B cell (primary cell): ENCODE data around the gene ATXN1. TPM values are rescaled to one million over a fixed set of nuclear protein-coding genes. Genes with fewer than 3 reads are reported as not detected.

Experiments used
- ATAC-seq: fragments of 200-7000 bp; cut with Tn5 transposase; one replicate; pipeline ENCODE4 v1.10.0; 2021; ENCODE audit warnings: low read depth, mild to moderate bottlenecking, moderate number of reproducible peaks, moderate library complexity
- CTCF ChIA-PET: fragments of 350-600 bp; sonication (Branson Sonifier 250); formaldehyde crosslinking; loops from one replicate; lab custom pipeline; 2021; ENCODE audit warnings: antibody characterized with exemption, inconsistent platforms; lab: Charles Lee
- POLR2A ChIA-PET: fragments of 350-600 bp; sonication (Branson Sonifier 250); formaldehyde crosslinking; loops from one replicate; lab custom pipeline; 2021; ENCODE audit warnings: antibody characterized with exemption; lab: Charles Lee
- DNase-seq: peaks from one replicate; pipeline ENCODE4 v3.0.0; 2013
- H2AFZ ChIP-seq: 2 replicates; pipeline ENCODE4 v1.6.1; 2012; ENCODE audit warnings: mild to moderate bottlenecking, low read depth, low read length; ENCODE audit not compliant: insufficient read depth, poor library complexity, severe bottlenecking
- H3K27ac ChIP-seq, 2 donors: 1 replicate in 1 of 2; 2 replicates in 1 of 2; pipeline ENCODE4 v1.5.1; 2012 to 2013; ENCODE audit warnings: low read length in 2 of 2, mild to moderate bottlenecking in 2 of 2, moderate library complexity in 1 of 2
- H3K27me3 ChIP-seq, 4 experiments: fragments of 200-600 bp in 1 of 4; sonication (generic) in 1 of 4; replicated peaks in 1 of 4; 1 replicate in 2 of 4; 2 replicates in 2 of 4; pipeline versions ENCODE4 v1.6.1 to v1.7.0; 2013 to 2016; ENCODE audit warnings: low read length in 3 of 4, mild to moderate bottlenecking in 2 of 4, mixed read lengths in 1 of 4, moderate library complexity in 1 of 4; ENCODE audit not compliant: insufficient read depth in 4 of 4, control insufficient read depth in 3 of 4; ENCODE audit errors: control extremely low read depth in 1 of 4
- H3K36me3 ChIP-seq, 2 experiments: replicated peaks in 1 of 2; 1 replicate in 1 of 2; 2 replicates in 1 of 2; pipeline versions ENCODE4 v1.6.1 to v1.7.1; 2013; ENCODE audit warnings: low read length in 1 of 2; ENCODE audit not compliant: insufficient read depth in 2 of 2, control insufficient read depth in 1 of 2; ENCODE audit errors: control extremely low read depth in 1 of 2, extremely low read depth in 1 of 2
- H3K4me1 ChIP-seq, 2 donors: fragments of 200-600 bp in 1 of 2; sonication (generic) in 1 of 2; 1 replicate in 1 of 2; 2 replicates in 1 of 2; pipeline versions ENCODE4 v1.5.1 to v1.6.1; 2013 to 2017; ENCODE audit warnings: low read length in 2 of 2; ENCODE audit not compliant: control insufficient read depth in 2 of 2, insufficient read depth in 2 of 2
- H3K4me2 ChIP-seq: replicated peaks from 2 replicates; pipeline ENCODE3; 2012; ENCODE audit warnings: mild to moderate bottlenecking, low read depth, low read length; ENCODE audit not compliant: poor library complexity, severe bottlenecking
- H3K4me3 ChIP-seq, 5 experiments: fragments of 200-600 bp in 1 of 5; sonication (generic) in 1 of 5; 1 replicate in 3 of 5; 2 replicates in 2 of 5; pipeline versions ENCODE4 v1.5.1 to v1.7.0; 2011 to 2016; ENCODE audit warnings: low read length in 4 of 5, mild to moderate bottlenecking in 4 of 5, low read depth in 2 of 5, control low read depth in 1 of 5, moderate library complexity in 1 of 5; ENCODE audit not compliant: insufficient read depth in 1 of 5; ENCODE audit errors: control extremely low read depth in 1 of 5, extremely low read depth in 1 of 5
- H3K79me2 ChIP-seq: fragments of 200-600 bp; sonication (generic); one replicate; pipeline ENCODE4 v1.6.0; 2016; ENCODE audit warnings: low read length; ENCODE audit not compliant: control insufficient read depth, insufficient read depth
- H3K9ac ChIP-seq: fragments of 200-600 bp; sonication (generic); 2 replicates; pipeline ENCODE4 v1.6.1; 2017; ENCODE audit warnings: mild to moderate bottlenecking, low read length, moderate library complexity
- H3K9me3 ChIP-seq, 3 donors: one replicate each; pipeline versions ENCODE4 v1.6.1 to v1.7.1; 2013; ENCODE audit warnings: low read length in 2 of 3; ENCODE audit not compliant: control insufficient read depth in 2 of 3, insufficient read depth in 1 of 3; ENCODE audit errors: control extremely low read depth in 1 of 3
- H4K20me1 ChIP-seq: 2 replicates; pipeline ENCODE4 v1.6.0; 2012; ENCODE audit warnings: mild to moderate bottlenecking, low read length; ENCODE audit not compliant: insufficient read depth, control insufficient read depth, poor library complexity, severe bottlenecking
- H3K27ac Mint-ChIP-seq: one replicate; pipeline ENCODE4 v1.8.0; 2021; ENCODE audit warnings: mixed read lengths
- H3K27me3 Mint-ChIP-seq: one replicate; pipeline ENCODE4 v1.8.0; 2021; ENCODE audit warnings: mixed read lengths
- H3K4me1 Mint-ChIP-seq: one replicate; pipeline ENCODE4 v1.8.0; 2021; ENCODE audit warnings: mixed read lengths
- H3K4me3 Mint-ChIP-seq: one replicate; pipeline ENCODE4 v1.8.0; 2021; ENCODE audit warnings: mixed read lengths
- H3K9me3 Mint-ChIP-seq: one replicate; pipeline ENCODE4 v1.8.0; 2022; ENCODE audit warnings: mixed read lengths; ENCODE audit not compliant: insufficient read depth
- CTCF ChIP-seq: fragments of 200-600 bp; IDR thresholded peaks from one replicate; pipeline ENCODE4 v1.8.0; 2022; ENCODE audit warnings: antibody characterized with exemption, mild to moderate bottlenecking
- EZH2 ChIP-seq: IDR thresholded peaks from 2 replicates; pipeline ENCODE4 v1.6.1; 2012; ENCODE audit warnings: borderline replicate concordance, low read depth, mild to moderate bottlenecking, moderate library complexity, low read length; ENCODE audit not compliant: insufficient read depth, poor library complexity, severe bottlenecking
- WGBS: methylation state at CpG from one replicate; pipeline ENCODE4 v1.1.5; 2013; ENCODE audit warnings: missing lambda C conversion rate; ENCODE audit not compliant: insufficient coverage; 5-methylcytosine and 5-hydroxymethylcytosine counted together
- intact Hi-C: fragments of 100-400 bp; cut with micrococcal nuclease; formaldehyde crosslinking; loops from one replicate; pipeline ENCODE4 v1.10.0; 2022
- polyA plus RNA-seq: library from polyadenylated mRNA; depleted of rRNA; stranded (reverse); fragments of >200 nt; gene quantifications from 2 replicates; pipeline ENCODE4 v1.2.3, GENCODE V29; 2012
- total RNA-seq, 2 donors: library from RNA; stranded (reverse); fragments of 120-200 nt in 1 of 2; gene quantifications; 1 replicate in 1 of 2; 2 replicates in 1 of 2; pipeline versions ENCODE4 v1.2.3 to v1.2.4, GENCODE V29; 2013 to 2022

ATXN1 gene
- total and polyA plus RNA-seq, 2 donors (not counting 1 experiment from before 2014, with no cell fraction given), result 5.7 to 63.8 TPM

GRCh38 chr6:16727996-16728395 lies 33.3 kb downstream of the ATXN1 start:
- Histone ChIP-seq H3K79me2 (no peaks in the 10 kb centered on the region), H4K20me1 (no peaks in the 10 kb centered on the region), H3K4me2 (no peak overlapping the region), H3K27ac (no peak overlapping the region), H3K4me3 (no peak overlapping the region), H2AFZ (no peak overlapping the region), H3K27me3 (peaks cover 0 to 2% (median 0%) of the 10 kb centered on the region in 4 experiments), H3K9me3 (no peaks in the 10 kb centered on the region), H3K4me1 (peaks cover 0 to 3% of the 10 kb centered on the region in 2 donors), H3K36me3 (no peaks in the 10 kb centered on the region), H3K9ac (no peak overlapping the region)
- WGBS, result 100% methylated on average over 4 of the region's 5 CpGs
- no peaks in the 10 kb centered on the region for H3K9me3 Mint-ChIP-seq
- ChIA-PET POLR2A (no interaction called here), CTCF (interaction anchor here (1.0 kb wide), 1 partner anchor 34 kb away, joined by 3 read pairs; the partner anchor contains the start of gene ATXN1)
- no peak for ATAC-seq
- H3K27me3 Mint-ChIP-seq, result peaks cover 3% of the 10 kb centered on the region
- no peak for TF ChIP-seq CTCF
- TF ChIP-seq EZH2, result no peak
- intact Hi-C loops, result no loop called here
- no peak overlapping the region for H3K27ac Mint-ChIP-seq
- H3K4me1 Mint-ChIP-seq, result peaks cover 23% of the 10 kb centered on the region
- no peak for DNase-seq
- no peak overlapping the region for H3K4me3 Mint-ChIP-seq

- Histone ChIP-seq H3K36me3 (no peaks in the 10 kb centered on the region), H2AFZ (no peak overlapping the region), H3K4me1 (no peaks in the 10 kb centered on the region), H3K79me2 (no peaks in the 10 kb centered on the region), H3K4me3 (no peak overlapping the region), H3K27ac (no peak overlapping the region), H3K4me2 (no peak overlapping the region), H3K9me3 (no peaks in the 10 kb centered on the region), H3K9ac (no peak overlapping the region), H4K20me1 (no peaks in the 10 kb centered on the region), H3K27me3 (no peaks in the 10 kb centered on the region)
- no peak for ATAC-seq
- H3K27me3 Mint-ChIP-seq, result no peaks in the 10 kb centered on the region
- POLR2A ChIA-PET, result no interaction called here
- H3K9me3 Mint-ChIP-seq, result no peaks in the 10 kb centered on the region
- CTCF ChIA-PET, result interaction anchor here (1.5 kb wide), 2 partner anchors 10 to 14 kb away, joined by 4 to 7 read pairs; no protein-coding TSS in a partner anchor
- no peak for DNase-seq
- no peak overlapping the region for H3K27ac Mint-ChIP-seq
- TF ChIP-seq EZH2, result no peak
- TF ChIP-seq CTCF, result no peak
- no peak overlapping the region for H3K4me3 Mint-ChIP-seq
- WGBS, result 57% methylated on average over 1 of the region's 7 CpGs
- H3K4me1 Mint-ChIP-seq, result peaks cover 7% of the 10 kb centered on the region
- intact Hi-C loops, result no loop called here
Measured at GRCh38 chr6:16725145-16725864, 36.0 kb downstream of the ATXN1 start.
